A673 (cell line): ENCODE results near the gene RAPGEF5.

Experiments used
- CTCF ChIP-seq: fragments of 300-800, 200-600 bp; sonication (generic); conservative IDR thresholded peaks from 2 replicates; pipeline ENCODE4 v1.5.1; 2017; ENCODE audit warnings: low read depth, mild to moderate bottlenecking, antibody characterized with exemption, low read length, moderate library complexity, mixed read lengths
- EZH2 ChIP-seq: fragments of 200-600 bp; sonication (generic); IDR thresholded peaks from 2 replicates; pipeline ENCODE4 v1.6.1; 2017; ENCODE audit warnings: borderline replicate concordance, low read depth, mild to moderate bottlenecking, mixed read lengths, antibody characterized with exemption, low read length; ENCODE audit not compliant: poor library complexity, severe bottlenecking

- TF ChIP-seq CTCF, result no peak
- no peak for TF ChIP-seq EZH2
Observed at GRCh38 chr7:22346383-22347107, 10.4 kb downstream of the RAPGEF5 start.
